ENCODE results near the gene CCDC160. TPM values are rescaled to one million over a fixed set of nuclear protein-coding genes. Genes with fewer than 3 reads are reported as not detected.

CCDC160 gene
- total RNA-seq, 1 donor from 2014 or later = 21.6 TPM

DNA sequence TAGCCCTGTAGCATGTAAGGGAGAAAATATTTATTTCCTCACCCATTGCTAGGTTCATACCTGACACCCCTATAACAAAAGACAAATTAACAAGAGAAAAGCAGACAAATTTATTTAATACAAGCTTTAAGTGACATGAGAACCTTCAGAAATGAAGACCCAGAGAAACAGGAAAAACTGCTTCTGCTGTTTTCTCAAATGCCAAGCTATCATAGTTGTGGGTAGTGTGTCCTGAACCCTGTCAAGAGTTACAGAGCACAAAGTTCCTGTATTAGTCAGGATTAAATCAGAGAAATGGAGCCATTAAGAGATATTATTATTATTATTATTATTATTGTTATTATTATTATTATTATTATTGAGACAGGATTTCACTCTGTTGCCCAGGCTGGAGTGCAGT, 17.5 kb downstream of the CCDC160 start:
- H3K4me3 ChIP-seq = no peak overlapping the region
- Mint-ChIP-seq H3K9me3 (no peaks in the 10 kb centered on the region), H3K36me3 (no peaks in the 10 kb centered on the region), H3K4me1 (peaks cover 16% of the 10 kb centered on the region), H3K27me3 (ENCODE audit: insufficient read depth, low read depth) (no peaks in the 10 kb centered on the region), H3K4me3 (no peak overlapping the region), H3K27ac (no peak overlapping the region)
- no peak overlapping the region for H2AFZ ChIP-seq (replicated peaks)
- no peaks in the 10 kb centered on the region for H3K27me3 ChIP-seq
- no peaks in the 10 kb centered on the region for H3K36me3 ChIP-seq
- no peak overlapping the region for H3K27ac ChIP-seq
- DNase-seq (ENCODE audit: low spot score) = no peak
- peaks cover 4% of the 10 kb centered on the region for H3K9me3 ChIP-seq (ENCODE audit: low read depth)
- H3K79me2 ChIP-seq (ENCODE audit: low read depth) = no peaks in the 10 kb centered on the region
- no peak for TF ChIP-seq EZH2 (IDR thresholded peaks at IDR 0.05)
- TF ChIP-seq EZH2phosphoT487 (IDR thresholded peaks at IDR 0.05) = no peak
- TF ChIP-seq, protein P1, sequence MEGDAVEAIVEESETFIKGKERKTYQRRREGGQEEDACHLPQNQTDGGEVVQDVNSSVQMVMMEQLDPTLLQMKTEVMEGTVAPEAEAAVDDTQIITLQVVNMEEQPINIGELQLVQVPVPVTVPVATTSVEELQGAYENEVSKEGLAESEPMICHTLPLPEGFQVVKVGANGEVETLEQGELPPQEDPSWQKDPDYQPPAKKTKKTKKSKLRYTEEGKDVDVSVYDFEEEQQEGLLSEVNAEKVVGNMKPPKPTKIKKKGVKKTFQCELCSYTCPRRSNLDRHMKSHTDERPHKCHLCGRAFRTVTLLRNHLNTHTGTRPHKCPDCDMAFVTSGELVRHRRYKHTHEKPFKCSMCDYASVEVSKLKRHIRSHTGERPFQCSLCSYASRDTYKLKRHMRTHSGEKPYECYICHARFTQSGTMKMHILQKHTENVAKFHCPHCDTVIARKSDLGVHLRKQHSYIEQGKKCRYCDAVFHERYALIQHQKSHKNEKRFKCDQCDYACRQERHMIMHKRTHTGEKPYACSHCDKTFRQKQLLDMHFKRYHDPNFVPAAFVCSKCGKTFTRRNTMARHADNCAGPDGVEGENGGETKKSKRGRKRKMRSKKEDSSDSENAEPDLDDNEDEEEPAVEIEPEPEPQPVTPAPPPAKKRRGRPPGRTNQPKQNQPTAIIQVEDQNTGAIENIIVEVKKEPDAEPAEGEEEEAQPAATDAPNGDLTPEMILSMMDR (IDR thresholded peaks at IDR 0.05) = no peak
- no peak overlapping the region for H3K9ac ChIP-seq
- no peaks in the 10 kb centered on the region for H4K20me1 ChIP-seq (ENCODE audit: low read depth)
- H3K4me1 ChIP-seq = no peaks in the 10 kb centered on the region
- no peaks in the 10 kb centered on the region for H3F3A ChIP-seq (ENCODE audit: low read depth)
- H3K4me2 ChIP-seq = no peak overlapping the region

DNA sequence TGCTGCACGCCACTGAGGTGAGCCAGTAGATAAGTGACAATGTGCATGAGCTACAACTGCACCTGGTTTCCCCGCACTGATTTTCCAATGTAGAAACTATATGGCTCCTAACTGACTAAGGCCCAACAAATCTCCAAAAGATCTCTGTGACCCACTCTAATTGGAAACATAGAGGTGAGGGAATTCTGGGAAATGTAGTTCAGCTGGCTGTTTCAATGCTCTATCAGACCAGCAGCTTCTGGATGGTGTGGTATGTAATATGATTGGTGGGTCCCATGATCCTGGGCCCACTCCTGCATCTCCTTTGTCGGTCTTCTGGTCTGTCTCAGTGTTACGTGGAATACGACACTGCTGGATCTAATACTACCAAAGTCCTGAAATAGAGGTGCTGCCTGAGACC, 18.6 kb downstream of the CCDC160 start:
- Histone ChIP-seq H3K27me3 (no peaks in the 10 kb centered on the region), H3F3A (ENCODE audit: low read depth) (no peaks in the 10 kb centered on the region), H3K4me1 (no peaks in the 10 kb centered on the region), H2AFZ (replicated peaks) (no peak overlapping the region), H3K36me3 (no peaks in the 10 kb centered on the region), H3K27ac (no peak overlapping the region), H3K9me3 (ENCODE audit: low read depth) (peaks cover 4% of the 10 kb centered on the region), H3K9ac (no peak overlapping the region), H3K4me2 (no peak overlapping the region), H4K20me1 (ENCODE audit: low read depth) (no peaks in the 10 kb centered on the region), H3K79me2 (ENCODE audit: low read depth) (no peaks in the 10 kb centered on the region), H3K4me3 (no peak overlapping the region)
- no peak for DNase-seq (ENCODE audit: low spot score)
- H3K4me1 Mint-ChIP-seq = peaks cover 12% of the 10 kb centered on the region
- no peaks in the 10 kb centered on the region for H3K9me3 Mint-ChIP-seq
- no peak overlapping the region for H3K27ac Mint-ChIP-seq
- no peaks in the 10 kb centered on the region for H3K36me3 Mint-ChIP-seq
- TF ChIP-seq EZH2phosphoT487 (IDR thresholded peaks at IDR 0.05) (no peak), EZH2 (IDR thresholded peaks at IDR 0.05) (no peak)
- TF ChIP-seq, protein P1 (IDR thresholded peaks at IDR 0.05) = no peak
- no peaks in the 10 kb centered on the region for H3K27me3 Mint-ChIP-seq (ENCODE audit: insufficient read depth, low read depth)
- no peak overlapping the region for H3K4me3 Mint-ChIP-seq

DNA sequence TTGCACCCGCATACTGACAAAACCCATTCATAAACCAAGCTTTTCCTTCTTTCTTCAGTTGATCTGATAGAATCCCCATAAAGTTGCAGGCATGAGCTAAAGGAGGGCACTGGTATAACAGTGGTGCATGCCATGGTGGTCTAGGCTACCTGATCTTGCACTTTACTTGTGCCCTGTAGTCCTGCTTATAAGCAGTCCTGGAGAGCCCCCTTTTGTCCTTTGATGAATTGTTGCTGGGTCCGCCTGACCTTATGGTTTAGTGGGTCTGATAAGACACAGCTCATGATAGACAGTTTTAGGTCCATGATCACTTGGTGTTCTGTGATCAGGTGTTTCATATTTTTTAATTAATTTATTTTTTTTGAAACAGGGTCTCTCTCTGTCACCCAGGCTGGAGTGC, 19.7 kb downstream of the CCDC160 start:
- no peak overlapping the region for H3K27ac Mint-ChIP-seq
- H3K79me2 ChIP-seq (ENCODE audit: low read depth) = no peaks in the 10 kb centered on the region
- no peak overlapping the region for H3K9ac ChIP-seq
- no peaks in the 10 kb centered on the region for H3K4me1 ChIP-seq
- H3K27me3 ChIP-seq = no peaks in the 10 kb centered on the region
- H4K20me1 ChIP-seq (ENCODE audit: low read depth) = no peaks in the 10 kb centered on the region
- no peak overlapping the region for H3K4me3 ChIP-seq
- no peaks in the 10 kb centered on the region for H3K9me3 Mint-ChIP-seq
- no peaks in the 10 kb centered on the region for H3F3A ChIP-seq (ENCODE audit: low read depth)
- no peak overlapping the region for H2AFZ ChIP-seq (replicated peaks)
- TF ChIP-seq, protein P1 (IDR thresholded peaks at IDR 0.05) = peak; percentile 18
- TF ChIP-seq EZH2 (IDR thresholded peaks at IDR 0.05) = no peak
- no peak for TF ChIP-seq EZH2phosphoT487 (IDR thresholded peaks at IDR 0.05)
- H3K4me1 Mint-ChIP-seq = peaks cover 12% of the 10 kb centered on the region
- no peaks in the 10 kb centered on the region for H3K36me3 Mint-ChIP-seq
- H3K27me3 Mint-ChIP-seq (ENCODE audit: insufficient read depth, low read depth) = no peaks in the 10 kb centered on the region
- peaks cover 2% of the 10 kb centered on the region for H3K9me3 ChIP-seq (ENCODE audit: low read depth)
- no peak overlapping the region for H3K4me2 ChIP-seq
- H3K27ac ChIP-seq = no peak overlapping the region
- no peak overlapping the region for H3K4me3 Mint-ChIP-seq
- no peak for DNase-seq (ENCODE audit: low spot score)
- no peaks in the 10 kb centered on the region for H3K36me3 ChIP-seq

All from neural progenitor cell (in vitro differentiated cells).